ENCODE measurements around the gene CRHR2. TPM values are rescaled to one million over a fixed set of nuclear protein-coding genes. Genes with fewer than 3 reads are reported as not detected.
"Not testable (repeated sequence)": the region's sequence is repeated elsewhere in the genome, so short reads cannot be mapped to it uniquely, and the experiment has no call there.

CRHR2 gene
- total RNA-seq, 1 donor from 2014 or later: not detected

GRCh38 chr7:30645661-30646060 is 36.6 kb downstream of the CRHR2 start:
- no peak for DNase-seq (ENCODE audit: low read depth)
- no peak for TF ChIP-seq CTCF (conservative IDR thresholded peaks at IDR 0.05; ENCODE audit: low read depth, low read length)

GRCh38 chr7:30644286-30644955 is 37.8 kb downstream of the CRHR2 start:
- no peak for DNase-seq (ENCODE audit: low read depth)
- no peak overlapping the region for H3K4me3 ChIP-seq (ENCODE audit: low read depth, low read length)
- TF ChIP-seq CTCF (conservative IDR thresholded peaks at IDR 0.05; ENCODE audit: low read depth, low read length): no peak

More at GRCh38 chr7:30645661-30646060, 36.6 kb downstream of the CRHR2 start:
- H3K4me3 ChIP-seq (ENCODE audit: low read depth, low read length): no peak overlapping the region

- no peak for DNase-seq (ENCODE audit: low read depth)
- no peak overlapping the region for H3K4me3 ChIP-seq (ENCODE audit: low read depth, low read length)
- no peak for TF ChIP-seq CTCF (conservative IDR thresholded peaks at IDR 0.05; ENCODE audit: low read depth, low read length)
These were observed 39.5 kb downstream of the CRHR2 start for GRCh38 chr7:30642789-30643188.

- not testable (repeated sequence) for DNase-seq (ENCODE audit: low read depth); H3K4me3 ChIP-seq (ENCODE audit: low read depth, low read length)
These were observed 39.9 kb downstream of the CRHR2 start for GRCh38 chr7:30642322-30642721.

GRCh38 chr7:30635798-30636197 is 46.5 kb downstream of the CRHR2 start:
- H3K4me3 ChIP-seq (ENCODE audit: low read depth, low read length): no peak overlapping the region
- DNase-seq (ENCODE audit: low read depth): no peak
- TF ChIP-seq CTCF (conservative IDR thresholded peaks at IDR 0.05; ENCODE audit: low read depth, low read length): no peak

GRCh38 chr7:30634634-30635201 is 47.5 kb downstream of the CRHR2 start:
- no peak for TF ChIP-seq CTCF (conservative IDR thresholded peaks at IDR 0.05; ENCODE audit: low read depth, low read length)
- H3K4me3 ChIP-seq (ENCODE audit: low read depth, low read length): no peak overlapping the region
- DNase-seq (ENCODE audit: low read depth): no peak

- no peak overlapping the region for H3K4me3 ChIP-seq (ENCODE audit: low read depth, low read length)
- TF ChIP-seq CTCF (conservative IDR thresholded peaks at IDR 0.05; ENCODE audit: low read depth, low read length): no peak
- DNase-seq (ENCODE audit: low read depth): no peak
These were observed 48.0 kb downstream of the CRHR2 start for GRCh38 chr7:30634193-30634626.
